Activated gamma-delta T cell treated with anti-CD3 and anti-CD28 coated beads, Interleukin-2, amount 50 U/mL, for 16 hours (primary cell): Measurements from ENCODE around the gene UCP3.
"Not testable (repeated sequence)": the region's sequence is repeated elsewhere in the genome, so short reads cannot be mapped to it uniquely, and the experiment has no call there.

ENCODE experiments used
- DNase-seq: peaks from one replicate; pipeline ENCODE4 v3.0.0-alpha.2; 2020; ENCODE audit warnings: low read depth

Gene UCP3

DNA sequence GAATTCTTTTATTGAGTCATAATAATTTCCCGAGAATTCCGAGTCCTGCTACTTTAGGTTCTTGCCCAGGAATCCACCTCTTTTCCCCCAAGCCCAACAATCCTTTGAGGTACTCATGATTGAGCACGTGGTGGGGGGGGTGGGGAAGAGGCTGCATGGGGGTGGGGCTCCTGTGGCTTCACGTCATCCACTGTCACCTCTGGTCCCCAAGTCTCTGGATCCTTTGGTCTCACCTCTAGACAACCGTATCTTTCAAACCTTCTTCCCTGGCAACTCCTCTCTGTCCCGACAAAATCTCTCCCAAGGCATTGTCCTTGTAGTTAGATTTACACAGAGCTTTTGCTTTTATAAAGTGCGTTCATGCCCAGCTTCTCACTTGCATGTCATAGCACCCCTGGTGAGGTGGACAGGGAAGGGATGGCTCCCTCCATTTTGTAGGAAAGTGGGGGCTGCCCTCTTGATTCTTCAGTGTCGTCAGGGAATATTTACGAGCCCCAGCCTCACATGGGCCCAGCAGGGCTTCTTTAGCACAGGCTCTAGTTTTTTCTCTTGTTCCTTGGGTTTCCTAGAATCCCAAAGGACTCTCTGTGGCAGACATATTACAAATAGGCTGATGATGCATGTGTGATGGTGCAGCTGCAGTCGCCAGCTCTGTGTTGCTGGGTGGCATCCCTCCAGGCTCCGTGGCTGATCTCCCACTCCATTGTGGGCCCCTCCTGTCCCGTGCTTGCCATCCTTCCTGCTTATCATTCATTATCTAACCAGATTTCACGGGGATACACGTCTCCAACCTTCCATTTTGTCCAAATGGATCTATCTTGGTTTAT lies 8.4 kb downstream of the UCP3 start:
- DNase-seq: no peak

DNA sequence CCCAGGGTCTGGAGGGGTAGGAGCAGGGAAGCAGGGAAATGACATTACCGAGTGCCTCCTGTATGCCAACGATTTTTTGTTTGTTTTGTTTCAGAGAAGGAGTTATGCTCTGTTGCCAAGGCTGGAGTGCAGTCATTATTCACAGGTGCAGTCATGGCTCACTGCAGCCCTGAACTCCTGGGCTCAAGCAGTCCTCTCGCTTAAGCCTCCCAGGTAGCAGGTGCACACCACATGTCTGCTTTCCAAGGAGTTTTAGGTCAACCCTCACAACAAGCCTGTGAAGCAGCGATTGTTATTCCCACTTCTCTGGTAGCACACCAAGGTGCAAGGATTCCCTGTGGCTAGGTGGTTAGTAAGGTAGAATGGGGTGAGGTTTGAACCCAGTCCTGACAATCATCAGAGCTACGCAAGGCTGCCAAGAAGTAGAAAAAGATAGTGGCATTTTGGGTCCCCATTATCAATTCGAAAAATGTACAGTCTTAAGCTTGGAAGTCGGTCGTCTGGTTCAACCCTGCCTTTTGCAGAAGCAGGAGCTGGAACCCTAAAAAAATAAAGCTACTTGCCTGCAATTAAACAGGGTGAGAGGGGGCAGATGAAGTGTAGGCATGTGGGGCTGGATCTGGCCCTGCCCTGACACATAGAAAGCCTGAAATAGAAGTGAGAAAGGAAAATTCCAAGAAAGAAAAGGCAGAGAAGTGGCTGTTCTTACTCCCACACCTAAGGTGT lies 9.1 kb downstream of the UCP3 start:
- DNase-seq: no peak

DNA sequence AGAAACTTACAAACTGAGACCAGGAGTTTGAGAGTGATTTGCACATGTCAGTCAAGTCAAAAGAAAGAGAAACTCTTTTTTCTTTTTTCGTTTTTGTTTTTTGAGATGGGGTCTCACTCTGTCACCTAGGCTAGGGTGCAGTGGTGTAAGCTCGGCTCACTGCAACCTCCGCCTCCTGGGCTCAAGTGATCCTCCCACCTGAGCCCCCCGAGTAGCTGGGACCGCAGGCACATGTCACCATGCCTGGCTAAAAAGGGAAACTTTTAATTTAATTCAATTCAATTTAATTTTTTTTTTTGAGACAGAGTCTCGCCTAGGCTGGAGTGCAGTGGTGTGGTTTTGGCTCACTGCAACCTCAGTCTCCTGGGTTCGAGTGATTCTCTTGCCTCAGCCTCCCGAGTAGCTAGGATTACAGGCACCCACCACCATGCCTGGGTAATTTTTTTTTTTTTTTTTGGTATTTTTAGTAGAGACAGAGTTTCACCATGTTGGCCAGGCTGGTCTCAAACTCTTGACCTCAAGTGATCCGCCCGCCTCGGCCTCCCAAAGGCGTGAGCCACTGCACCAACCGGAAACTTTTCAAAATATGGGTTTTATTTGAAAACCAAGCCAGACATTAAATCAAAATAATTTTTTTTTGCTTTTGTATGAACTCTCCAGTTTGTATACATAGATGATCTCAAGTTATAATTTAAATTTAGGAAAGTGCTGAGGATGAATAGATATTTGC lies 9.9 kb downstream of the UCP3 start:
- no peak for DNase-seq

DNA sequence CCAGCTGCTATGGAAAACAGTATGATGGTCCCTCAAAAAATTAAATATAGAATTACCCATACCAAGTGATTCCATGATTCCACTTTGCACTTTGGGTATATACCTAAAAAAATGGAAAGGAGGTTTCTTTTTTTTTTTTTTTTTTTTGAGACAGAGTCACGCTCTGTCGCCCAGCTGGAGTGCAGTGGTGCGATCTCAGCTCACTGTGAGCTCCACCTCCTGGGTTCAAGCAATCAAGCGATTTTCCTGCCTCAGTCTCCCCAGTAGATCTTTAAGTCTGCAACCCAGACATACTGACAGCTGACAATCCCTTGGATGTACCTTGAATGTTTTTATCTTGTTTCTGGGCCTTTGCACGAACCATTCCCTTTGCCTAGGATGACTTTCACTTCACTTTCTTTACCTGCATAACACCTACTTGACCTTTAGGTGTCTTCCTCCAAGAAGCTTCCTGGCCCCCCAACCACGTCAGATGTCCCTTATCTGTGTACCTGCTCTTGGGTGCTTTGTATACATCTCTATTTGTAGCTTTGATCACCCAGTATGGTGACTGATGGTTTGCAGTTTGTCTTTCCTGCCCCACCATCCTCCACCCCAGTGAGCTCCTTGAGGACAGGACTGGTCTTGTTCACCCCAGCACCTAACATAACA lies 11.6 kb downstream of the UCP3 start:
- no peak for DNase-seq

DNA sequence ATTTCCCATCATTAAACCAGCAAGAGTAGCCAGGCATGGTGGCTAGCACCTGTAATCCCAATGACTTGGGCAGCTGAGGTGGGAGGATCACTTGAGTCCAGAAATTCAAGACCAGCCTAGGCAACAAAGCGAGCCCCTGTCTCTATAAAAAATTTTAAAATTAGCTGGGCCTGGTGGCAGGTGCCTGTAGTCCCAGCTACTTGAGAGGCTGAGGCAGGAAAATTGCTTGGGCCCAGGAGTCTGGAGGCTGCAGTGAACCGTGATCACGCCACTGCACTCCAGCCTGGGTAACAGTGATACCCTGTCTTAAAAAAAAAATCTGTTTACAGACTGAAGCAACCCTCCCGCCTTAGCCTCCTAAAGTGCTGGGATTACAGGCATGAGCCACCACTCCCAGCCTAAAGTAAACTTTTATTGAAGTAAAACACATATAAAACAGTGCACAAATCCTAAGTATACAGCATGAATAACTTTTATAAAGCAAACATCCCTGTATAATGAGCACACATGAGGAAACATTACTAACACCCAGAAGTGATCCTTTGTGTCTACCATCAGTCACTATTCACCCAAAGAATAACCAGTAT lies 12.6 kb downstream of the UCP3 start:
- no peak for DNase-seq

DNA sequence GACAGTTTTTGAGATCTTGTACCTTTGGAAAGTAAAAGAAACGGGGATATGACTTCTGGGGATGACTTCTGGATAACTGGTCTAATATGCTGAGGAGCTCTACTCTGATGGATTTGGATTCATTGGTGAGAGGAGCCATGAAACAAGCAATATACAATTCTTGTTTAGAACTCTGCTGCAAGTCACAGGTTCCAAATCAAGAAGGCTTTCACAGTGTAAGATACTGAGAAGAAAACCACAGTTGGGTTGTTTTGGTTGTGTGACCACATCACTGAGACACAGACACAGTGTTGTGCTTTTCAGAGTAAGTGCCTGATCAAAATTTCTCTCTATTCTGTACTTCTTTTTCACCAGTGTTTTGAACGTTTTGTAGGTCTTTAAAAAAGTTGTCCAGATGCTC lies 13.2 kb downstream of the UCP3 start:
- no peak for DNase-seq

DNA sequence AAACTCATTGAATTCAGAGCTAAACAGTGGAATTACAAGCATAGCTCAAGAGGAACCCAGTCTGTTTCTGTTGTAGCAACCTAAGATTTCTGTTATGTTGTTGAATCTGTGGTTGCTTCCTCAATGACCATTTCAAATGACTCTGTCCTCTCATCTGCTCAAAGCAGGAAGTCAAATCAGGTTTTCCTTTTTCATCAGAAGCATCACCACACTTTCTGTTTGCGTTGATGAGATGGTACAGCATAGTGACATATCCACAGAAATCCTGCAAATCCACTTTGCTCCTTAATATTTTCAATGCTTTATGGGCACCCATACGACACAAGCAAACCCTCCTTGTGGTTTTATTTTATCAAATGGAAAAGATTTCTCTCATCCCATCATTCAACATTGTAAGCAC lies 13.6 kb downstream of the UCP3 start:
- no peak for DNase-seq

DNA sequence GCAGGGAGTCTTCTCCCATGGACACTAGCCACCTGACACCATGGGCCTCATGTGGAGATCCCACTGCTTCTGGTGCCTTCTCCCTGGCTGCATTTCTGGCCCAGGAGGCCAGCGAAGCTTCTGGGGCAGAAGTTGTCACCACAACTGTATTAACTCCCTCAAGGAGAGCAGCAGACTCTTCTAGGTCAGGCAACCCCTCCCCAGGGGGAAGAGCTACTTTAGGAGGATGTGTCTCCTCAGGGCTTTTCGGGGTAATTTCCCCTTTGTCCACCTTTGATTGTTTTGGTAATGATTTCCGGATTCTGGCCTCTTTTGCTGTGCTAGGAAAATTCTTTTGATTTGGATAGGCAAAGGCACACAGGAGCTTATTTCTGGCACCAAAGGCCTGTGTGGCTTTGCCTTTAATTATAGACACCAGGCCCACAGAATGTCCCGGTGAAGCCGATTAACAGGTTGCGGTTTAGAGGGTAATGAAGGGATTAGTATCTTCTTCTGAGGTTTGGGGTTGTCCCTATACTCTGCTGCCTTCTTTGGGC lies 17.3 kb downstream of the UCP3 start:
- no peak for DNase-seq

DNA sequence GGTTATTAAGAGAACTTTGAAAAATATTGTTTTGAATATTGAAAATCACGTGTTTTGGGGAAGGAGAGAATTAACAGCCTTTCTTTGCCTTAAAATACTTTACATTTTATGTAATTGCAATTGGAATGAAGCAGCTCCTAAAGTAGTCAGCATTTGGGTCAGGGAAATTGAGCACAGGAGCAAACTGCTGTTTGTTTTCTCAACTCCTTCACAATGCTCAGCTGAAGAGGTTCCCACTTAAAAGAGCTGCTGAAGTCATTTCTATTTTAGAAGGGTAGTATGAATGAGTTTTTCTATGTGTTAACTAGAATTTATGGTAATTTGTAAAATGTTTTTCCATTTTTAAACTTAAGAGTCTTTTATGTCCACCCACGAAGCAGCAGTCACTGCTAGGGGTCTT lies 18.2 kb downstream of the UCP3 start:
- no peak for DNase-seq

DNA sequence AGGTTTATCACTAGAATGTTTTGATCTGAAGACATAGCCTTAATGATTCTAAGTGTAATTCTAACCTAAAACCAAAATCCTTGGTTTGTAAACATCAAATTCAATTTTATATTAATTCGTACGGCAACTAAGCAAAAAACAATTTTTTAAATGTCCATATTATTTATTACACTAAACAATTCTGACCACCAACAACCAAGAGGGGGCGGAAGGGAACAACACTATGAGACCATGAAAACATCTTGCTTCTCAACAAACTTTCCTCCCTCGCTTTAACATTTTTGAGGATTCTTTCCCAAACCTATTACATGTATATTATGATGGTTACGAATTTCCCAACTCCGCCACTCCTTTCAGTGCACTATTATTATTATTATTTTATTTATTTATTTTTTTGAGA lies 19.7 kb downstream of the UCP3 start:
- no peak for DNase-seq

DNA sequence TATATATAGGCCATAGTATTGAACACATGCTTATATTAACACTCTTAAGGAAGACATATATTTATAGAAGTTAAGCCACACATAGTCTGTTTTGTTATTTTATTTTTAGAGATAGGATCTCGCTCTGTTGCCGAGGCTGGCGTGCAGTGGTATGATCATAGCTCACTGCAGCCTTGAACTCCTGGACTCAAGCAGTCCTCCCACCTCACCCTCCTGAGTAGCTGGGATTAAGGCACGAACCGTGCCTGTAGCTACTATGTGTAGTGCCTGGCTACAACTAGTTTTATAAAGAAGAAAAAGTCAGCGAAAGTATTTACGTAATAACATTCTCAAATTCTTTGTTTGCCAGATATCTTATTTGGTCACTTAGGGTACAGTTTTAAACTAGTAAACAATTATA lies 20.7 kb downstream of the UCP3 start:
- DNase-seq: no peak

DNA sequence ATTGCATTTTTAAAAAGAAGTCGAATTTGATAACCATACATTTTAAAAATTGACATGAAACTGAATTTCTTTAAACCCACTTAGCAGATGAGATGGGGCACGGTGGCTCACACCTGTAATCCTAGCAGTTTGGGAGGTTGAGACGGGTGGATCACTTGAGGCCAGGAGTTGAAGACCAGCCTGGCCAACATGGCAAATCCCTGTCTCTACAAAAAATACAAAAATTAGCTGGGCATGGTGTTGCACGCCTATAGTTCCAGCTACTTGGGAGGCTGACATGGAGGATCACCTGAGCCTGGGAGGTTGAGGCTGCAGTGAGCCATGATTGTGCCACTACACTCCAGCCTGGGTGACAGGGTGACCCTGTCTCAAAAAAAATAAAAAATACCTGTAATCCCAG lies 23.2 kb downstream of the UCP3 start:
- DNase-seq: not testable (repeated sequence)

DNA sequence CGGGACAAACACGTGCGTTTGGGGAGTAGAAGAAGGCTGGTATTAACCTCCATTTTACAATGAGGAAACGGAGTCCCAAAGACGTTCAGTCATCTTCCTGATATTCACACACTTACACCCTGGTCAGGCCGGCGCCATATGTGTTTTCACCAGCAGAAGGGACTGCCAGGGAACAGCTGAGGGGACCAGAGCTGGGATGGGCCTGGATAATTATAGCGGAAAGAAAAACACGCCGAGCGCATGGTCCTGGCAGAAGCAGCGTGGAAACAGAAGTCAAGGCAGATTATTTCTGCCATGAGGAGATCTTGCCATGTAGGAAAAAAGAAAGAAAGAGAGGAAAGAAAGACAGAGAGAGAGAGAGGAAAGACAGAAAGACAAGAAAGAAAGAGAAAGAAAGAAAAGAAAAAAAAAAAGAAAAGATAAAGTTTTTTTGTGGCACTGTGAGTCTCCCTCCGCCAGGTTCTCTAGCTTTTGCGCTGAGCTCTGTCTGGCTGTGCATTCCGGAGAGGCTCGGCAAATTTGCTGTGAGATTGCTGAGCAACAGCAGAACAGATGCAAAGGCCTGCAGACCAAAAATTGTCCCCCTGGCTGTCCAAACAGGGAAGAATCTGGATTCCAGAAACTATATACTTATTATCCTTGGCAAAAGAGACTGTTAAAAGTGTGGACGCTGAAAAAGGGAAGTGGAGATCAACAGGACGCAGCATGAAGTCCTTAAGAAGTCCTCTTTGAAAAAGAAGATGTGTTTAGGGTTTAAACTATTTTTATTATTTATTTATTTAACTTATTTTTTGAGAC lies 24.9 kb downstream of the UCP3 start:
- DNase-seq: no peak

DNA sequence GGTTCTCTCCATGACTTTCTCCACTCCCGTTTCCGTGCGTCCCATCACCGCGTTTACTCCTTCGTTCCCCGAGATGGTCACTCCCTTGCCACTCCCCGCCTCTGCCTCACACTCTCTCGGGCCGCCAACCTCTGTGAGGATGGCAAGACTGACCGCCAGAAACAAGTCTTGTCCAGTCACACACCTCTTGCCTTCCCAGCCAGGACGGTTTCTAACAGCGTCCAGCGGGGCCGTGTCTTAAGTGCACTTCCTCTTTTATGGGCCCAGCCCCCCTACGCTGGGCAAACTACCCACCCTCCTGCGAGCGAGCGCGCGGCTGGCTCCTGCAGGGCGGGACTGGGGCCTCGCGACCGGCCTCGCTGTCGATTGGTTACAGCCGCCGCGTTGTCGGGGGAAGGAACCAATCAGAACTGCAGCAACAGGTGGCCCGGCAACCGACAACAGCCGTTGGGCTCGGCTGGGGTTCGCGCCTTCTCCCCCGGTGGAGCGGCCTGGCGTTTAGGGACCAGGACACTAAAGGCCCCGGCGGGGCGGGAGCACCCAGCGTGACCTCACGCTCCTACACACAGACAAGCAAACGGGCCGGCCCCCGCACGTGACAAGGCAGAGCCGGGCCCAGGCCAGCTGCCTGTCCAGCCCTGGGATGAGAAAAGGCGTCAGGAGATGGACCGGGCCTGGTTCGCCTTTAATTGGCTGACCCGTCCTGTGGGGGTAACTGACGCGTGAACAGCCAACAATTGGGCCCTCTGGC lies 25.7 kb downstream of the UCP3 start:
- peak; percentile 84 for DNase-seq

DNA sequence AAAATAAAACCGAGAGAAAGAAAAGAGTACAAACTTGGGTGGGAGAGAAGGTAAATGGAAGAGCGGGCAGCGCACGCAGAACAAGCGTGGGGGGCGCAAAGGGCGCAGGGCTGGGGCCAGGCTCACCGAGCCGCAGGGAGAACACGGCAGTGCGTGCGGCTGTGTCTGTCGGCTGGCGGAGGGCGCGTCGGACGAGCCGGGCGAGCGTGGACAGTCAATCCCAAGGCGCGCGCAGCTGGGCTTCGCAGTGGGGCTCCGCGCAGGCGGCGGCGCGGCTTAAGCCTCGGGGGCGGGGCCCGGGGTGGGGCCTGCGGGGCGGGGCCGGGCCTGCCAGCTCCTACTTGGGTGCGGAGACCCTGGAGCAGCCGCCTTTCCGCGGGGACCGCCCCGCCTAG lies 26.3 kb downstream of the UCP3 start, which contains the start of gene UCP2:
TSS of gene UCP2 (minus strand) at position 249 of the 395 bp plus-strand sequence. CDS start 4,465 bp downstream, outside the sequence.
- peak; percentile 69 for DNase-seq

DNA sequence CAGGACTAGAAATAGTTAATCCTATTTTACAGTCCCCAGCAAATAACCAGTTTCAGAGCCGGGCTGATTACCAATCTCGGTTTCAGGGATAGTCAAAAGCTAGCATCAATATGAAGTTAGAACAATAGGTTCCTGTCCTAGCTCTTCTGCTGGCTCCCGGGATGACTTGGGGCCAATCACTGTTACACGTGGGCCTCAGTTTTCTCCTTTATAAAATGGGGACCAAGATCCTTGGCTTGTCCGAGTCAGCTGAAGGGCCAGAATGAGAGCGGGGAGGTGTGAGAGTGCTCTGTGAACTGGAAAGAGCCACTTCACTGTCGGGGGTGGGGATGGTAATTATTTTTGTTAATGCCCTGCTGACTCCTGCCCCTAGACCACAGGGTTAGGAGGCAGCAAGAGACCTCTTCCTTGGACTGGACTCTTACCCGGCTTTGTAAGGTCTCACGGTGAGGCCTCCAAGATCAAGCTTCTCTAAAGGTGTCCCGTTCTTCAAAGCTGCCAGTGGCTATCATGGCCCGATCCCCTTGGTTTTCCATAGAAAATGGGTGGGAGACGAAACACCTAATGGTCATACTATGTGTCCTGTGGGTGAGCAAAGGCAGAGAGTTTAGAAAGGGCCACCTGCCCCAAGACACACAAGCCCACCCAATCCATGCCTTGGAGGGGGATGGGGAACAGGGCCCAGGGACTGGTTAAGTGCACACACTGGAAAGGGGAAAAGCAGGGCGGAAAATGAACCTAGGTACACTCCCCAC lies 27.7 kb downstream of the UCP3 start:
- DNase-seq: no peak

DNA sequence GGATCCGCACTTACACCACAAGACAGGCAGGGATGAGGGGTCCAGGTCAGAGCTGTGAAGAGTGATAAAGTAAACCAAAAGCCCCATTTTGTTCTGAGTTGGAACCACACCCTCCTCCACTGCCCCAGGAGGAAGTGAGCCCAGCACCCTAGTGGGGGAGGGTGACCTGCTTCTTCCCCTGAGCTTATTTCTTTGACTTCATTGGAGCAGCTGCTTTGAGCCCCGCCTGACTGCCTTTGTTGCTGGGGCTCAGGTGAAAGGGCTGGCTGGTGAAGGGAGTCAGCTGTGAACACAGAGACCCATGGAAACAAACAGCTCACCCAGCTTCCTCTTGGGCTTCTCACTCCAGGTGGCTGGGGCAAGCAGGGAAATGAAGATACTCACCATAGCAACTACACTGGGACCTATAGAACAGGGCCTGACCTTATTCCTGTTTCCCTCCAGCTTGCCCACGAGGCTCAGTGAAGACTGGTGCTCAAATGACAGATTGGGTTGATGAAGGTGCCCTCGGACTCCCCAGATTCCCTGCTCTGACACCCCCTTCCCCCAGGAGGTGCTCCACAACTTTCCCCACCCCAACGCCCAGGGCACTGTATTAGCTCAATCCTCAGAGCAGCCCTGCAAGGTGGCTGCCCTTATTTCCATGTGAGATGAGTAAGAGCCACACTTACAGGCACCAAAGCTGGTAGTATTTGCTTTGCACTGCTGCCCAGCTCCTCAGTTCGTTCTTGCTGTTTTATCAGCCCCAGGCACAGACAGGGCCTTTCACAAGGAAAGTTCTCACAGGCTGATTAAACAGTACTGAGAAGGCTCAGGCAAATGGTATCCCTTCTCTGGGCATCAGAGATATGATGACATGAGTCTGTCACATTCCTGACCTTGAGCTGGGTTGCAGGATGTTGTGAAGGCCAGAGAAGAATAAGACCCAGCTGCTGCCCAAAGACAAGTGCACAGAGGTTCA lies 28.6 kb downstream of the UCP3 start:
- peak; percentile 70 for DNase-seq

DNA sequence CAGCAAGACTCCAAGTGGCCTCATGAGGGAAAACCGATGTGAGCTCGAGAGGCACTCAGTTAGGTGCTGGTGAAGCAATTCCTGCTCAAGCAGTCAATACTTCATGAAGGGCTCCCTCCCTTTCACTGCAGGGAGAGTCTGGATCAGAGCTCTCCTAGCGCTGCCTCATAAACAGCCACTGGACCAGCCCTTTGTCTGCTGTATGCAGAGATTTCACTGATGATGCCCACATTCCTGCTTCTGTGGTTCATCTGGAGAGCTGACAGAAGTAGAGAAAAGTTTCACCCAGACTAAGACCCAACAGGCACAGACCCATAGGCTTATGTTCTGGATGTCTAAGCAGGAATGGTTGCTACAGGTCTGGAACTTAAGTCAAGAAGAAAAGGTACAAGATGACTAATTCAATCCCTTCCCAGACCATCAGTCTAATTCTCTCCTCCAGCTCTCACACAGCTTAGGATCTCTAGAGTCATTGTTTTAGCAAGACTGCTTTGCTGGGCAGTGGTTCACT lies 30.3 kb downstream of the UCP3 start:
- DNase-seq: no peak
